GM12865 (cell line): ENCODE data around the gene NFAT5.

ENCODE experiments used
- DNase-seq: peaks from one replicate; pipeline ENCODE4 v3.0.0; 2010; ENCODE audit warnings: low read depth
- H3K4me3 ChIP-seq: 2 replicates; pipeline ENCODE4 v1.5.1; 2011; ENCODE audit warnings: mild to moderate bottlenecking, low read depth, low read length, control low read depth
- CTCF ChIP-seq: IDR thresholded peaks from 2 replicates; pipeline ENCODE4 v1.5.1; 2011; ENCODE audit warnings: low read length, control low read depth, low read depth, inconsistent platforms; ENCODE audit not compliant: insufficient read depth; ENCODE audit errors: missing control alignments

The NFAT5 gene

GRCh38 chr16:69698404-69698803 is 132.6 kb downstream of the NFAT5 start:
- DNase-seq: no peak
- TF ChIP-seq CTCF: no peak
- no peak overlapping the region for H3K4me3 ChIP-seq

DNA sequence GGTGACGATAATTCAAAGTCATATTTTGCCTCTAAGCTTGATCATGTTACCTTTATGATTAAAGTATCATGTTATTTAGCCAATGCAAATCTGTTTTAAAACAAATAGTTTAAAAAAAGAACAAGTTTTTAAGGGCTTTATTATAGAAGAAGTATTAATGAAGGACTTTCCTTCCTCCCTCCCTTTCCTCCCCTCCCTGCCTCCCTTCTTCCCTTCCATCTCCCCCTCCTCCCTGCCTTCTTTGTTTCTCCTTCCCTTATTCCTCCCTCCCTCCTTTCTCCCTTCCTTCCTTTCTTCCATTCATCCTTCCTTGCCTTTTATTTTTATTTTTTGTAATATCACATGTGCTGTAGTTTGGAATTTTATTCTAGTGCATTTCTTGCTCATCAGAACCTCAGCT is 134.1 kb downstream of the NFAT5 start:
- DNase-seq: no peak
- no peak for TF ChIP-seq CTCF
- H3K4me3 ChIP-seq: no peak overlapping the region

GRCh38 chr16:69701452-69701851 is 135.7 kb downstream of the NFAT5 start:
- TF ChIP-seq CTCF: no peak
- H3K4me3 ChIP-seq: no peak overlapping the region
- no peak for DNase-seq

DNA sequence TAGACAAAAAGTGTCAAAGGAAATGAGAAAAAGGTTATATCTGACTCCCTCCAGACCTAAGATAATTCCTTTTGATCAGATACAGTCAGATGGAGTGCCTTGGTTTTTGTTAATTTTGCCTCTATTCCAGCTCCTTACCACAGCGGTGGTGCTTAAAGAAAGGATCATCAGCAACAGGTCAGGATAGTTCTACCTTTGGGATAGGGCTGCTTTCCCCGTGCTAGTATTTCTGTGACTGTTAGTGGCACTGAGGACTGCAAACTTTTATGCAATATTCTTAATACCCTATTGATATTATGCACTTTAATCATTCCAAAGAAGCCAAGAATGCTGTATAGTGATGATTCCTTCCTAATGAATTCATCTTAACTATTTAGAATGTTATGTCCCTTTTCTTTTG is 136.1 kb downstream of the NFAT5 start:
- TF ChIP-seq CTCF: no peak
- DNase-seq: no peak
- no peak overlapping the region for H3K4me3 ChIP-seq

- no peak for DNase-seq
- no peak for TF ChIP-seq CTCF
- H3K4me3 ChIP-seq: no peak overlapping the region
Observed at GRCh38 chr16:69703638-69704037, 137.9 kb downstream of the NFAT5 start.

- no peak for TF ChIP-seq CTCF
- H3K4me3 ChIP-seq: no peak overlapping the region
- DNase-seq: no peak
Observed at GRCh38 chr16:69706256-69706974, 140.6 kb downstream of the NFAT5 start.

- DNase-seq: no peak
- no peak for TF ChIP-seq CTCF
- no peak overlapping the region for H3K4me3 ChIP-seq
Observed at GRCh38 chr16:69706975-69707340, 141.2 kb downstream of the NFAT5 start.
